ENCODE measurements around the gene MDGA2.

DNA sequence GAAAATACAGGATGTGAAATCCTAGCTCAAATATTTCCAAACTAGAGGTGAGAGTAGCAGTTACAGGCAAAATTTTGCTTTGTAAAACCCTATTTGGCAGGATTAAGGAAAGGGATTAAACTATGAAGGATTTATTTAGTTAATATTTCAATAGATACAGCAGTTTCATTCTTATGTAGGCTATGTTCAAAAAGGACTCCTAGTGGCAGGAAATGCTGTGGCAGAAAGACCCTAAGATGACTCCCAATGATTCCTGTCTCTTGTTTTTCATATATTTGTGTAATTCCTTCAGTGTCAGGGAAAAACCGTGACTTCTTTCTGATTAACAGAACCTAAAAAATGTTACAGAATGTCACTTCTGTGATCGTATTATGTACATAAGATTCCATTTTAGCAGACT is 724.3 kb downstream of the MDGA2 start:
- TF ChIP-seq, protein P1, sequence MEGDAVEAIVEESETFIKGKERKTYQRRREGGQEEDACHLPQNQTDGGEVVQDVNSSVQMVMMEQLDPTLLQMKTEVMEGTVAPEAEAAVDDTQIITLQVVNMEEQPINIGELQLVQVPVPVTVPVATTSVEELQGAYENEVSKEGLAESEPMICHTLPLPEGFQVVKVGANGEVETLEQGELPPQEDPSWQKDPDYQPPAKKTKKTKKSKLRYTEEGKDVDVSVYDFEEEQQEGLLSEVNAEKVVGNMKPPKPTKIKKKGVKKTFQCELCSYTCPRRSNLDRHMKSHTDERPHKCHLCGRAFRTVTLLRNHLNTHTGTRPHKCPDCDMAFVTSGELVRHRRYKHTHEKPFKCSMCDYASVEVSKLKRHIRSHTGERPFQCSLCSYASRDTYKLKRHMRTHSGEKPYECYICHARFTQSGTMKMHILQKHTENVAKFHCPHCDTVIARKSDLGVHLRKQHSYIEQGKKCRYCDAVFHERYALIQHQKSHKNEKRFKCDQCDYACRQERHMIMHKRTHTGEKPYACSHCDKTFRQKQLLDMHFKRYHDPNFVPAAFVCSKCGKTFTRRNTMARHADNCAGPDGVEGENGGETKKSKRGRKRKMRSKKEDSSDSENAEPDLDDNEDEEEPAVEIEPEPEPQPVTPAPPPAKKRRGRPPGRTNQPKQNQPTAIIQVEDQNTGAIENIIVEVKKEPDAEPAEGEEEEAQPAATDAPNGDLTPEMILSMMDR (IDR thresholded peaks at IDR 0.05): no peak
- TF ChIP-seq POLR2A (IDR thresholded peaks at IDR 0.05): no peak

Data from Peyer's patch (tissue), 4 donors.